ENCODE measurements around the gene PRR9. TPM values are rescaled to one million over a fixed set of nuclear protein-coding genes. Genes with fewer than 3 reads are reported as not detected.
A peak's percentile ranks its signal among the peaks of the same experiment; 100 is the strongest.

PRR9 gene
- total RNA-seq (2014; rRNA removed; shearing (Covaris generic)): 0.11 TPM in 1 of 2 replicates, not detected in the other

GRCh38 chr1:153217212-153217611 lies at the start of gene PRR9:
PRR9 (plus strand) TSS chr1:153217584; CDS start chr1:153218145, 561 bp downstream.
- DNase-seq (ENCODE audit: low read depth): peak; percentile 69

- no peak for DNase-seq (ENCODE audit: low read depth)
Observed at GRCh38 chr1:153168686-153169085, 48.7 kb upstream of the PRR9 start.

GRCh38 chr1:153174624-153175023 lies 42.8 kb upstream of the PRR9 start:
- DNase-seq (ENCODE audit: low read depth): no peak

- no peak for DNase-seq (ENCODE audit: low read depth)
Observed at GRCh38 chr1:153178922-153179321, 38.5 kb upstream of the PRR9 start.

GRCh38 chr1:153180556-153180955 lies 36.8 kb upstream of the PRR9 start:
- DNase-seq (ENCODE audit: low read depth): no peak

- peak; percentile 23 for DNase-seq (ENCODE audit: low read depth)
Observed at GRCh38 chr1:153188301-153188700, 29.1 kb upstream of the PRR9 start.

- DNase-seq (ENCODE audit: low read depth): no peak
Observed at GRCh38 chr1:153190373-153190772, 27.0 kb upstream of the PRR9 start.

- peak; percentile 33 for DNase-seq (ENCODE audit: low read depth)
Observed at GRCh38 chr1:153192697-153193096, 24.7 kb upstream of the PRR9 start.

GRCh38 chr1:153194331-153195050 lies 22.9 kb upstream of the PRR9 start:
- DNase-seq (ENCODE audit: low read depth): no peak

- no peak for DNase-seq (ENCODE audit: low read depth)
Observed at GRCh38 chr1:153195216-153195615, 22.2 kb upstream of the PRR9 start.

- no peak for DNase-seq (ENCODE audit: low read depth)
Observed at GRCh38 chr1:153202006-153202405, 15.4 kb upstream of the PRR9 start.

GRCh38 chr1:153203130-153203529 lies 14.3 kb upstream of the PRR9 start, which contains the start of gene LELP1:
LELP1 (plus strand) TSS chr1:153203430; CDS start chr1:153204708, 1,278 bp downstream.
- no peak for DNase-seq (ENCODE audit: low read depth)

- DNase-seq (ENCODE audit: low read depth): no peak
Observed at GRCh38 chr1:153206631-153207030, 10.8 kb upstream of the PRR9 start.

GRCh38 chr1:153210206-153210605 lies 7.2 kb upstream of the PRR9 start:
- no peak for DNase-seq (ENCODE audit: low read depth)

GRCh38 chr1:153212201-153212600 lies 5.2 kb upstream of the PRR9 start:
- DNase-seq (ENCODE audit: low read depth): peak; percentile 39

- DNase-seq (ENCODE audit: low read depth): no peak
Observed at GRCh38 chr1:153213519-153213918, 3.9 kb upstream of the PRR9 start.

GRCh38 chr1:153217744-153218416 lies 496 bp downstream of the PRR9 start:
- no peak for DNase-seq (ENCODE audit: low read depth)

- DNase-seq (ENCODE audit: low read depth): no peak
Observed at GRCh38 chr1:153220606-153221303, 3.4 kb downstream of the PRR9 start.

- peak; percentile 62 for DNase-seq (ENCODE audit: low read depth)
Observed at GRCh38 chr1:153223040-153223891, 5.9 kb downstream of the PRR9 start.

GRCh38 chr1:153227810-153228209 lies 10.4 kb downstream of the PRR9 start:
- DNase-seq (ENCODE audit: low read depth): no peak

GRCh38 chr1:153228491-153228890 lies 11.1 kb downstream of the PRR9 start:
- no peak for DNase-seq (ENCODE audit: low read depth)

Measured in Daoy (cell line).